Glomerular endothelial cell (primary cell): ENCODE results near the gene CNIH1. TPM values are rescaled to one million over a fixed set of nuclear protein-coding genes. Genes with fewer than 3 reads are reported as not detected.

Source experiments
- DNase-seq: peaks from one replicate; pipeline ENCODE4 v3.0.0-alpha.2; 2011; ENCODE audit warnings: low read depth, low spot score; ENCODE audit errors: extremely low read depth
- total RNA-seq: library from RNA; depleted of rRNA; stranded (reverse); fragments of >200 nt; gene quantifications from 2 replicates; pipeline ENCODE4 v1.2.3, GENCODE V29; 2015

Gene CNIH1
- total RNA-seq = 165 and 168 TPM in 2 replicates

- DNase-seq = no peak
These were observed at the start of gene CNIH1 for GRCh38 chr14:54440873-54441868. TSS of gene CNIH1 (minus strand) at chr14:54441374. CDS start at chr14:54441327, 47 bp downstream.

- DNase-seq = no peak
These were observed 49.4 kb upstream of the CNIH1 start for GRCh38 chr14:54490445-54491175.

GRCh38 chr14:54489731-54490444, 48.7 kb upstream of the CNIH1 start:
- no peak for DNase-seq

GRCh38 chr14:54489318-54489683, 48.1 kb upstream of the CNIH1 start:
- DNase-seq = no peak

- DNase-seq = no peak
These were observed 47.6 kb upstream of the CNIH1 start, which contains the start of gene GMFB for GRCh38 chr14:54488646-54489317. TSS of gene GMFB (minus strand) at chr14:54488980. CDS start at chr14:54488927, 53 bp downstream.

- no peak for DNase-seq
These were observed 47.1 kb upstream of the CNIH1 start for GRCh38 chr14:54488318-54488645.

- DNase-seq = no peak
These were observed 46.6 kb upstream of the CNIH1 start for GRCh38 chr14:54487771-54488170.

GRCh38 chr14:54486685-54487084, 45.5 kb upstream of the CNIH1 start:
- DNase-seq = no peak

- DNase-seq = no peak
These were observed 42.7 kb upstream of the CNIH1 start for GRCh38 chr14:54483846-54484245.

GRCh38 chr14:54483073-54483745, 42.0 kb upstream of the CNIH1 start:
- DNase-seq = no peak

- DNase-seq = no peak
These were observed 40.5 kb upstream of the CNIH1 start for GRCh38 chr14:54481695-54482094.

GRCh38 chr14:54480830-54481562, 39.8 kb upstream of the CNIH1 start:
- no peak for DNase-seq

GRCh38 chr14:54478636-54479215, 37.6 kb upstream of the CNIH1 start:
- DNase-seq = no peak

GRCh38 chr14:54475911-54476310, 34.7 kb upstream of the CNIH1 start:
- DNase-seq = no peak

GRCh38 chr14:54475187-54475899, 34.2 kb upstream of the CNIH1 start:
- no peak for DNase-seq

- DNase-seq = no peak
These were observed 33.1 kb upstream of the CNIH1 start for GRCh38 chr14:54474232-54474793.

GRCh38 chr14:54472315-54472714, 31.1 kb upstream of the CNIH1 start:
- no peak for DNase-seq

GRCh38 chr14:54471641-54472040, 30.5 kb upstream of the CNIH1 start:
- DNase-seq = no peak
